ENCODE results near the gene CYYR1.

Gene CYYR1

GRCh38 chr21:26572702-26573381, at the start of gene CYYR1:
TSS of gene CYYR1 (minus strand) at chr21:26573286. CDS start at chr21:26572940, 346 bp downstream.
- no peak for DNase-seq (ENCODE audit: low read depth)
- TF ChIP-seq CTCF (conservative IDR thresholded peaks at IDR 0.05; ENCODE audit: control insufficient read depth, insufficient read depth, low read depth, low read length): no peak
- no peak within 1 kb of the TSS for H3K4me3 ChIP-seq (ENCODE audit: control insufficient read depth, low read depth, low read length)

- no peak for TF ChIP-seq CTCF (conservative IDR thresholded peaks at IDR 0.05; ENCODE audit: control insufficient read depth, insufficient read depth, low read depth, low read length)
- DNase-seq (ENCODE audit: low read depth): no peak
- H3K4me3 ChIP-seq (ENCODE audit: control insufficient read depth, low read depth, low read length): no peak overlapping the region
Measured at GRCh38 chr21:26617176-26617575, 44.1 kb upstream of the CYYR1 start.

- TF ChIP-seq CTCF (conservative IDR thresholded peaks at IDR 0.05; ENCODE audit: control insufficient read depth, insufficient read depth, low read depth, low read length): no peak
- no peak overlapping the region for H3K4me3 ChIP-seq (ENCODE audit: control insufficient read depth, low read depth, low read length)
- no peak for DNase-seq (ENCODE audit: low read depth)
Measured at GRCh38 chr21:26614251-26614650, 41.2 kb upstream of the CYYR1 start.

- TF ChIP-seq CTCF (conservative IDR thresholded peaks at IDR 0.05; ENCODE audit: control insufficient read depth, insufficient read depth, low read depth, low read length): no peak
- no peak for DNase-seq (ENCODE audit: low read depth)
- no peak overlapping the region for H3K4me3 ChIP-seq (ENCODE audit: control insufficient read depth, low read depth, low read length)
Measured at GRCh38 chr21:26599261-26599660, 26.2 kb upstream of the CYYR1 start.

GRCh38 chr21:26597981-26598380, 24.9 kb upstream of the CYYR1 start:
- no peak overlapping the region for H3K4me3 ChIP-seq (ENCODE audit: control insufficient read depth, low read depth, low read length)
- TF ChIP-seq CTCF (conservative IDR thresholded peaks at IDR 0.05; ENCODE audit: control insufficient read depth, insufficient read depth, low read depth, low read length): no peak
- no peak for DNase-seq (ENCODE audit: low read depth)

- no peak overlapping the region for H3K4me3 ChIP-seq (ENCODE audit: control insufficient read depth, low read depth, low read length)
- TF ChIP-seq CTCF (conservative IDR thresholded peaks at IDR 0.05; ENCODE audit: control insufficient read depth, insufficient read depth, low read depth, low read length): no peak
- no peak for DNase-seq (ENCODE audit: low read depth)
Measured at GRCh38 chr21:26597031-26597430, 23.9 kb upstream of the CYYR1 start.

GRCh38 chr21:26595971-26596370, 22.9 kb upstream of the CYYR1 start:
- H3K4me3 ChIP-seq (ENCODE audit: control insufficient read depth, low read depth, low read length): no peak overlapping the region
- no peak for DNase-seq (ENCODE audit: low read depth)
- TF ChIP-seq CTCF (conservative IDR thresholded peaks at IDR 0.05; ENCODE audit: control insufficient read depth, insufficient read depth, low read depth, low read length): no peak
